GM13976 (cell line): ENCODE results near the gene DRC7.

Experiments
- DNase-seq: peaks from one replicate; pipeline ENCODE4 v3.0.0; 2012; ENCODE audit warnings: low spot score
- CTCF ChIP-seq: IDR thresholded peaks from 2 replicates; pipeline ENCODE4 v1.5.1; 2012; ENCODE audit warnings: borderline replicate concordance, mild to moderate bottlenecking; ENCODE audit not compliant: insufficient read depth; ENCODE audit errors: extremely low read depth, missing control alignments, control extremely low read depth
- in situ Hi-C: fragments of 300-500 bp; cut with MboI; formaldehyde crosslinking; loops from one replicate; pipeline ENCODE4 v1.12.0; 2022; ENCODE audit warnings: low sequenced_read_pairs, mixed read lengths, inconsistent platforms; ENCODE audit not compliant: unreplicated experiment

DRC7 gene

GRCh38 chr16:57694725-57695679, at the start of gene DRC7:
Gene DRC7 (plus strand): TSS chr16:57694806. CDS start chr16:57697950, 3,144 bp downstream.
- TF ChIP-seq CTCF = no peak
- peak; percentile 81 for DNase-seq
- in situ Hi-C loops = no loop called here

DNA sequence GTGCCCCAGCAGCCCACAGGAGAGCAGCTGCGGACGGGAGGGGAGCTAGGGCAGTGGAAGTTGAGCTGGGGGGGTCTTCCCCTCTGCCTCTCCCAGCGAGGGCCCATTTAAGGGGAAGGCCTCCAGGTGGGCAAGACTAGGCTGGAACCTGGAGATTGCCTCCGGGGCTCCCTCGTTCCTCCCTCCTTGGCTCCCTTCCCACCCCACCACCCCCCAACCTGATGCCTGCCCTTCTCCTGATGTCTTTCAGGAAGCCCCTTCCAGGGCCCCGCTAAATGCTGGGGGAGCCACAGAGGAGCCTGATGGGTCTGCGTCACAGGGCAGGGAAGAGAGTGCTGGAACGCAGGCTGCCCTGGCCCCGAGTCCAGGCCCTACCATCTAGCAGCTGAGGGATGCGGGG, 49.4 kb upstream of the DRC7 start:
- in situ Hi-C loops = loop anchor here (5.0 kb wide), 1 partner anchor 48 kb away; no protein-coding TSS in a partner anchor
- DNase-seq = no peak
- no peak for TF ChIP-seq CTCF

- DNase-seq = no peak
- no peak for TF ChIP-seq CTCF
- in situ Hi-C loops = loop anchor here (5.0 kb wide), 1 partner anchor 49 kb away; no protein-coding TSS in a partner anchor
Observed at GRCh38 chr16:57645691-57646387, 48.8 kb upstream of the DRC7 start.

DNA sequence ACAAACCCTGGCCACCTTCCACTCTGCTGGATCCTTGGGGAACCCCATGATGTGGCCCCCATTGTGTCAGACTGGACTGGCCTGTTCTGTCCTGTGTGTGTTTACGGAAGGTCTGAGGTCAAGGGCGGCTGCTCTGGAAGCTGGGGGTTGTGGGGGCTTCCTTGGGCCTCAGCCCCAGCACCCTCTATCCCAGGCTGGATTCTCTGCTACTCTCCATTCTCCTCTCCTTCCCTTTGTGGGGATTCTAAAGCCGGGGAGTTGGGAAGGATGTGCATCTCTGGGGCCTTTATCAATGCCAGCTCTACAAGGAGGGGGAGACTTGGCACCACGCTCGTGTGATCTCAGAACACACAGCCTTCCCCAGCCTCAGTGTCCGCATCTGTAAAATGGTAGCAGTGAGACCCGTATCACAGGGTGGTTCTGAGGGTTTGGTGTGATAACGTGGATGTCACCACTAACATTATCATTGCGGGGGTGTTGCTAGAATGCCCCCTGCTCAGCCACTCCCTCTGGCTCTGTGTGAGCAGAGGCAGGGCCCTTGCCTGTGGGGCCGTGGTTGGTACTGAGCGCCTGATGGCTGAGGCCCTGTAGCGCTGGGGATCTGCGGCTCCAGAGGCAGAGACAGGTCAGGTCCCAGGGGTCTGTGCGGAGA, 48.1 kb upstream of the DRC7 start:
- in situ Hi-C loops = loop anchor here (5.0 kb wide), 1 partner anchor 49 kb away; no protein-coding TSS in a partner anchor
- no peak for DNase-seq
- TF ChIP-seq CTCF = no peak

GRCh38 chr16:57647136-57647875, 47.3 kb upstream of the DRC7 start:
- TF ChIP-seq CTCF = no peak
- in situ Hi-C loops = loop anchor here (5.0 kb wide), 1 partner anchor 50 kb away; no protein-coding TSS in a partner anchor
- no peak for DNase-seq

GRCh38 chr16:57648125-57648524, 46.5 kb upstream of the DRC7 start:
- no peak for DNase-seq
- TF ChIP-seq CTCF = no peak
- in situ Hi-C loops = loop anchor here (5.0 kb wide), 1 partner anchor 51 kb away; no protein-coding TSS in a partner anchor
